Measurements from ENCODE around the gene BOD1L2. TPM values are rescaled to one million over a fixed set of nuclear protein-coding genes. Genes with fewer than 3 reads are reported as not detected.

Gene BOD1L2
- total RNA-seq, 2 donors from 2014 or later, result 0.13 to 1.3 TPM

GRCh38 chr18:57142324-57142723 lies 4.6 kb upstream of the BOD1L2 start:
- H3K9ac ChIP-seq (ENCODE audit: extremely low read depth, low read length, poor library complexity, severe bottlenecking), result no peak overlapping the region
- H3K36me3 ChIP-seq (ENCODE audit: control insufficient read depth, insufficient read depth, low read length), result no peaks in the 10 kb centered on the region
- H3K27me3 ChIP-seq (ENCODE audit: control insufficient read depth, insufficient read depth, low read length, poor library complexity, severe bottlenecking), result no peaks in the 10 kb centered on the region
- no peak overlapping the region for H3K27ac ChIP-seq (ENCODE audit: low read depth, low read length)
- H3K4me3 ChIP-seq (ENCODE audit: low read length), result no peak overlapping the region
- Mint-ChIP-seq H3K36me3 (ENCODE audit: low read depth) (no peaks in the 10 kb centered on the region), H3K27me3 (ENCODE audit: insufficient read depth) (peaks cover 6% of the 10 kb centered on the region), H3K27ac (peak overlapping the region; percentile 36), H3K4me1 (peaks cover 31% of the 10 kb centered on the region), H3K4me3 (no peak overlapping the region), H3K9me3 (peaks cover 6% of the 10 kb centered on the region)
- TF ChIP-seq, protein P1, sequence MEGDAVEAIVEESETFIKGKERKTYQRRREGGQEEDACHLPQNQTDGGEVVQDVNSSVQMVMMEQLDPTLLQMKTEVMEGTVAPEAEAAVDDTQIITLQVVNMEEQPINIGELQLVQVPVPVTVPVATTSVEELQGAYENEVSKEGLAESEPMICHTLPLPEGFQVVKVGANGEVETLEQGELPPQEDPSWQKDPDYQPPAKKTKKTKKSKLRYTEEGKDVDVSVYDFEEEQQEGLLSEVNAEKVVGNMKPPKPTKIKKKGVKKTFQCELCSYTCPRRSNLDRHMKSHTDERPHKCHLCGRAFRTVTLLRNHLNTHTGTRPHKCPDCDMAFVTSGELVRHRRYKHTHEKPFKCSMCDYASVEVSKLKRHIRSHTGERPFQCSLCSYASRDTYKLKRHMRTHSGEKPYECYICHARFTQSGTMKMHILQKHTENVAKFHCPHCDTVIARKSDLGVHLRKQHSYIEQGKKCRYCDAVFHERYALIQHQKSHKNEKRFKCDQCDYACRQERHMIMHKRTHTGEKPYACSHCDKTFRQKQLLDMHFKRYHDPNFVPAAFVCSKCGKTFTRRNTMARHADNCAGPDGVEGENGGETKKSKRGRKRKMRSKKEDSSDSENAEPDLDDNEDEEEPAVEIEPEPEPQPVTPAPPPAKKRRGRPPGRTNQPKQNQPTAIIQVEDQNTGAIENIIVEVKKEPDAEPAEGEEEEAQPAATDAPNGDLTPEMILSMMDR (conservative IDR thresholded peaks at IDR 0.05), result peak; percentile 51
- peaks cover 7% of the 10 kb centered on the region for H3K9me3 ChIP-seq (ENCODE audit: control insufficient read depth, low read length)
- no peak for DNase-seq
- H3K4me1 ChIP-seq (ENCODE audit: control insufficient read depth, insufficient read depth, low read length), result peaks cover 6% of the 10 kb centered on the region

DNA sequence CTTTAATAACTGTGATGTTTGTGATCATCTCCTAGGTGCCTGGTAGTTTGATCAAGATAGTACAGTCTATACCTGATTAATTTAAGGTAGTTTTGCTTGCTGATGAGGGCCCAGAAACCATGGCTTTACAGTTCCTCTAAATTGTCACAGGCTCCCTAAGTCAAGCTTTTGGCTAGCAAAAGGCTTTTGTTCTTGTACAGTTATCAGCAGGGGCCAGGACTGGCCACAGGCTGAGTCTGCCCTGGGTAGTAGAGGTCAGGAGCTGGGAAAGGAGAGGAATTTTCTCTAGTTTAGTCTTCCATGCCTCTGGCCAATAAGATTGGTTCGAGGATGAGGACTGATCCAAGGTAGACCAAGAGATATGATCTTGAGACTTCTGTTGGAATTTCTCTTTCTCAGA lies 3.6 kb upstream of the BOD1L2 start:
- H3K27me3 ChIP-seq (ENCODE audit: control insufficient read depth, insufficient read depth, low read length, poor library complexity, severe bottlenecking), result no peaks in the 10 kb centered on the region
- no peaks in the 10 kb centered on the region for H3K36me3 ChIP-seq (ENCODE audit: control insufficient read depth, insufficient read depth, low read length)
- WGBS, 2 experiments (ENCODE audit: insufficient coverage in 1 of 2, insufficient read length in 1 of 2), result 82 to 86% methylated on average over 1 of the region's 1 CpG
- H3K27ac Mint-ChIP-seq, result no peak overlapping the region
- peaks cover 31% of the 10 kb centered on the region for H3K4me1 Mint-ChIP-seq
- DNase-seq, result no peak
- no peak overlapping the region for H3K27ac ChIP-seq (ENCODE audit: low read depth, low read length)
- no peaks in the 10 kb centered on the region for H3K36me3 Mint-ChIP-seq (ENCODE audit: low read depth)
- H3K4me3 Mint-ChIP-seq, result no peak overlapping the region
- peaks cover 6% of the 10 kb centered on the region for H3K4me1 ChIP-seq (ENCODE audit: control insufficient read depth, insufficient read depth, low read length)
- no peak overlapping the region for H3K4me3 ChIP-seq (ENCODE audit: low read length)
- no peaks in the 10 kb centered on the region for H3K9me3 ChIP-seq (ENCODE audit: control insufficient read depth, low read length)
- H3K27me3 Mint-ChIP-seq (ENCODE audit: insufficient read depth), result peaks cover 10% of the 10 kb centered on the region
- TF ChIP-seq, protein P1 (conservative IDR thresholded peaks at IDR 0.05), result no peak
- H3K9ac ChIP-seq (ENCODE audit: extremely low read depth, low read length, poor library complexity, severe bottlenecking), result no peak overlapping the region
- peaks cover 6% of the 10 kb centered on the region for H3K9me3 Mint-ChIP-seq

DNA sequence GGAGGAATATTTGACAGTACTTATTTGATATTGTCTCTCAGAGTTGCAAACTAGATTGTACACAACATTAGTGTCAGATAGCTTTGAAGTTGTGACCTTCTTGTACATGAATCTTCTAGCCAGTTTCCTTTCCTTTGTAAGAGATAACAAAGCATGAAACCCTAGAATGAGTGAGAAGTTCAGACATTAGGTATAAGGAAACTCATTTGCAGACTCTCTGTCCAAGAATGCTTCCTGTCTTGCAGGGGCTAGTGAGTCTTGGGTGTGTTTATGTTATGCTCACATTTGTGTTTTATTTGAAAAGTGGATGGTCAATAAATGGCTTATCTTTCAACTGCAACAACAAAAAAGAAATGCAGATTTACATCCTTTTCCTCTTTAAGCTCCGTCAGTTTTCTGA lies 1.4 kb downstream of the BOD1L2 start:
- Mint-ChIP-seq H3K36me3 (ENCODE audit: low read depth) (no peaks in the 10 kb centered on the region), H3K4me3 (no peak overlapping the region), H3K27ac (no peak overlapping the region), H3K27me3 (ENCODE audit: insufficient read depth) (peaks cover 22% of the 10 kb centered on the region), H3K4me1 (peaks cover 37% of the 10 kb centered on the region), H3K9me3 (no peaks in the 10 kb centered on the region)
- H3K4me3 ChIP-seq (ENCODE audit: low read length), result no peak overlapping the region
- H3K9ac ChIP-seq (ENCODE audit: extremely low read depth, low read length, poor library complexity, severe bottlenecking), result no peak overlapping the region
- H3K9me3 ChIP-seq (ENCODE audit: control insufficient read depth, low read length), result no peaks in the 10 kb centered on the region
- peaks cover 8% of the 10 kb centered on the region for H3K4me1 ChIP-seq (ENCODE audit: control insufficient read depth, insufficient read depth, low read length)
- H3K27ac ChIP-seq (ENCODE audit: low read depth, low read length), result no peak overlapping the region
- 96 to 100% methylated on average over 1 of the region's 1 CpG for WGBS, 2 experiments (ENCODE audit: insufficient coverage in 1 of 2, insufficient read length in 1 of 2)
- H3K27me3 ChIP-seq (ENCODE audit: control insufficient read depth, insufficient read depth, low read length, poor library complexity, severe bottlenecking), result no peaks in the 10 kb centered on the region
- H3K36me3 ChIP-seq (ENCODE audit: control insufficient read depth, insufficient read depth, low read length), result no peaks in the 10 kb centered on the region
- no peak for DNase-seq
- TF ChIP-seq, protein P1 (conservative IDR thresholded peaks at IDR 0.05), result no peak

Data from endodermal cell (in vitro differentiated cells).